Progenitor cell of endocrine pancreas (in vitro differentiated cells): ENCODE data around the gene DGKG. TPM values are rescaled to one million over a fixed set of nuclear protein-coding genes. Genes with fewer than 3 reads are reported as not detected.

Experiments
- DNase-seq: peaks from one replicate; pipeline ENCODE4 v3.0.0; 2021; ENCODE audit warnings: low spot score; ENCODE audit not compliant: unreplicated experiment
- H3K27ac Mint-ChIP-seq: 2 replicates; pipeline ENCODE4 v1.8.0; 2021; ENCODE audit warnings: mild to moderate bottlenecking, moderate library complexity, mixed read lengths
- H3K27me3 Mint-ChIP-seq: 2 replicates; pipeline ENCODE4 v1.8.0; 2021; ENCODE audit warnings: mixed read lengths
- H3K36me3 Mint-ChIP-seq: 2 replicates; pipeline ENCODE4 v1.8.0; 2022; ENCODE audit warnings: mixed read lengths; ENCODE audit not compliant: insufficient read depth
- H3K4me1 Mint-ChIP-seq: 2 replicates; pipeline ENCODE4 v1.8.0; 2021; ENCODE audit warnings: low read depth, mixed read lengths
- H3K4me3 Mint-ChIP-seq: 2 replicates; pipeline ENCODE4 v1.8.0; 2021; ENCODE audit warnings: low read depth, mild to moderate bottlenecking, moderate library complexity, mixed read lengths
- H3K9me3 Mint-ChIP-seq: 2 replicates; pipeline ENCODE4 v1.8.0; 2021; ENCODE audit warnings: low read depth, mixed read lengths
- CTCF ChIP-seq: fragments of 200-600 bp; sonication (generic); IDR thresholded peaks from one replicate; pipeline ENCODE4 v1.5.0; 2021; ENCODE audit warnings: antibody characterized with exemption, mild to moderate bottlenecking; ENCODE audit not compliant: unreplicated experiment
- total RNA-seq: library from RNA; stranded (reverse); gene quantifications from 2 replicates; pipeline ENCODE4 v1.2.1, GENCODE V29; 2021

Gene DGKG
- total RNA-seq, 1 donor from 2014 or later: 0.17 TPM

- peaks cover 18% of the 10 kb centered on the region for H3K27me3 Mint-ChIP-seq
- no peak overlapping the region for H3K27ac Mint-ChIP-seq
- no peak overlapping the region for H3K4me3 Mint-ChIP-seq
- no peaks in the 10 kb centered on the region for H3K36me3 Mint-ChIP-seq
- no peaks in the 10 kb centered on the region for H3K9me3 Mint-ChIP-seq
- no peak for DNase-seq
- no peak for TF ChIP-seq CTCF
- H3K4me1 Mint-ChIP-seq: peaks cover 1% of the 10 kb centered on the region
These were observed 41.0 kb downstream of the DGKG start for GRCh38 chr3:186320862-186321568.

GRCh38 chr3:186319945-186320344, 42.1 kb downstream of the DGKG start:
- Mint-ChIP-seq H3K9me3 (no peaks in the 10 kb centered on the region), H3K27ac (no peak overlapping the region), H3K4me3 (no peak overlapping the region), H3K27me3 (peaks cover 18% of the 10 kb centered on the region), H3K36me3 (no peaks in the 10 kb centered on the region), H3K4me1 (peaks cover 1% of the 10 kb centered on the region)
- TF ChIP-seq CTCF: no peak
- DNase-seq: no peak

- H3K9me3 Mint-ChIP-seq: no peaks in the 10 kb centered on the region
- H3K4me3 Mint-ChIP-seq: no peak overlapping the region
- H3K27me3 Mint-ChIP-seq: peaks cover 17% of the 10 kb centered on the region
- peaks cover 1% of the 10 kb centered on the region for H3K4me1 Mint-ChIP-seq
- TF ChIP-seq CTCF: no peak
- no peak for DNase-seq
- H3K27ac Mint-ChIP-seq: no peak overlapping the region
- no peaks in the 10 kb centered on the region for H3K36me3 Mint-ChIP-seq
These were observed 43.9 kb downstream of the DGKG start for GRCh38 chr3:186318135-186318534.

- Mint-ChIP-seq H3K27me3 (peaks cover 13% of the 10 kb centered on the region), H3K4me1 (peaks cover 1% of the 10 kb centered on the region), H3K4me3 (no peak overlapping the region), H3K36me3 (no peaks in the 10 kb centered on the region), H3K9me3 (no peaks in the 10 kb centered on the region), H3K27ac (no peak overlapping the region)
- TF ChIP-seq CTCF: no peak
- no peak for DNase-seq
These were observed 44.6 kb downstream of the DGKG start for GRCh38 chr3:186317478-186317877.

- TF ChIP-seq CTCF: no peak
- Mint-ChIP-seq H3K9me3 (no peaks in the 10 kb centered on the region), H3K27me3 (peaks cover 10% of the 10 kb centered on the region), H3K27ac (no peak overlapping the region), H3K36me3 (no peaks in the 10 kb centered on the region), H3K4me1 (peaks cover 1% of the 10 kb centered on the region), H3K4me3 (no peak overlapping the region)
- no peak for DNase-seq
These were observed 45.3 kb downstream of the DGKG start for GRCh38 chr3:186316666-186317260.
